ENCODE results near the gene CTNNBIP1.

The CTNNBIP1 gene

DNA sequence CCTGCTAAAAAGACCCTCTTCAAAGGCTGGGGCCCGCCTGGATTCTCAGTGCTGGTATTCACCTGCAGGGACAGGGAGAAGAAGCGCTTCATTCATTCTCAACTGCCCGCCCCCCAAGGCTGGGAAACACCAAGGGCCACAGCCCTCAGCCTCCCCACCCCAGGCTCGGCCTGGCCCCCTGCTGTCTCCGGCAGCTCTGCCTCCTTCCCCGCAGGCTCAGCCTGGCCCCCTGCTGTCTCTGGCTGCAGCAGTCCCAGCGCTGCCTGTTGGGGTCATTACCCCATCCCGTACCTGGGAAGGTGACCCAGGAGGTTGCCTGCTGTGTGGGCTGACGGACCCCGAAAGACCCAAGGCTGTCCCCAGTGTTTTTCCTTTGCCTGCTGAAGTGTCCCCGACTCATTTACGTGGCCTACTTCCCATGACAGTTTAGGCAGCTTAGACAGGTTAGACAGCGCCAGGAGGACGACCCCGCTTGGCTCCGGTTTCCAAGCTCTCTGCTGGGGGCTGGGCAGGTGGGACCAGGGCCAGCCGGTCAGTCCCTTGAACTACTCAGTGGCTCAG, 63.4 kb downstream of the CTNNBIP1 start:
- in situ Hi-C loops (cut with MboI; ENCODE audit: low pct_unique_long_range_greater_than_20kb, low sequenced_read_pairs, unreplicated experiment): no loop called here
- TF ChIP-seq, protein P1, sequence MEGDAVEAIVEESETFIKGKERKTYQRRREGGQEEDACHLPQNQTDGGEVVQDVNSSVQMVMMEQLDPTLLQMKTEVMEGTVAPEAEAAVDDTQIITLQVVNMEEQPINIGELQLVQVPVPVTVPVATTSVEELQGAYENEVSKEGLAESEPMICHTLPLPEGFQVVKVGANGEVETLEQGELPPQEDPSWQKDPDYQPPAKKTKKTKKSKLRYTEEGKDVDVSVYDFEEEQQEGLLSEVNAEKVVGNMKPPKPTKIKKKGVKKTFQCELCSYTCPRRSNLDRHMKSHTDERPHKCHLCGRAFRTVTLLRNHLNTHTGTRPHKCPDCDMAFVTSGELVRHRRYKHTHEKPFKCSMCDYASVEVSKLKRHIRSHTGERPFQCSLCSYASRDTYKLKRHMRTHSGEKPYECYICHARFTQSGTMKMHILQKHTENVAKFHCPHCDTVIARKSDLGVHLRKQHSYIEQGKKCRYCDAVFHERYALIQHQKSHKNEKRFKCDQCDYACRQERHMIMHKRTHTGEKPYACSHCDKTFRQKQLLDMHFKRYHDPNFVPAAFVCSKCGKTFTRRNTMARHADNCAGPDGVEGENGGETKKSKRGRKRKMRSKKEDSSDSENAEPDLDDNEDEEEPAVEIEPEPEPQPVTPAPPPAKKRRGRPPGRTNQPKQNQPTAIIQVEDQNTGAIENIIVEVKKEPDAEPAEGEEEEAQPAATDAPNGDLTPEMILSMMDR (IDR thresholded peaks at IDR 0.05; ENCODE audit: extremely low read depth, insufficient read depth, missing control alignments): no peak
- DNase-seq (ENCODE audit: low spot score): no peak

DNA sequence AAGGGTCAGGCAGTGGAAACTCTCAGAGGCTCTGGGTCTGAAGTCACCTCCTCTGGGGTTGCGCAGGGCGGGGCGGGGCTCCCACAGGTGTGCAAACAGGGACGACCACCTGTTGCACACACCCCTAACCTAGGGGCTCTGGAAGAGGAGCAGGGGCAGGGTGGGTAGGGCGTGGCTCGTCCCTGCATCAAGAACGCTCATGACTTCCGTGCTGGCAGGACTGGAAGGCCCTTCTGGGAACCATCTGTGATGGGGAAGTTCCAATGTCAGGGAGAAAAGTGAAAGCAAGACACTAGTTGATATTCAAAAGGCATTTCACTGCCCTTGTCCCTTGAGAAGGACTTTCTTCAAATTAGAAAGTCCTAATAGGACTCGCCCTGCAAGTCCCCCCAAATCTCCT, 64.2 kb downstream of the CTNNBIP1 start:
- TF ChIP-seq, protein P1 (IDR thresholded peaks at IDR 0.05; ENCODE audit: extremely low read depth, insufficient read depth, missing control alignments): no peak
- in situ Hi-C loops (cut with MboI; ENCODE audit: low pct_unique_long_range_greater_than_20kb, low sequenced_read_pairs, unreplicated experiment): no loop called here
- no peak for DNase-seq (ENCODE audit: low spot score)

DNA sequence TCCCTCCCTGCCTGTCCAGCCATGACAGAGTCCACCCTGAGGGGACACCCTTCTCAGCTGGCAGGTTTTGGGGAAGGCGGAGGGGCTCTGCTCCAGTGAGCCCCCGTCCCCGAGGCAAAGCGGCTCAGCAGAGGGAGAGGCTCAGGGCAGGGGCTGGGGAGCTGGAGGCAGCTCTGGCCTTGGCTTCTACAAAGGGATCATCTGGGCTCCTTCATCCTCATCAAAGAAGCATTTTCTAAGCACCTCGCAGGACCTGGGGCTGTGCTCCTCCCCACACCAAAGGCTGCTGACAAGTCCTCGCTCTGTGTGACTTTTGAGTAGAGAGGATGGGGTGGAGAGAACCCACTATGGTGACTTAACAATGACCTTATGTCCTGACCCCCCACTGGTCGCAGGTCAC, 65.3 kb downstream of the CTNNBIP1 start:
- DNase-seq (ENCODE audit: low spot score): no peak
- in situ Hi-C loops (cut with MboI; ENCODE audit: low pct_unique_long_range_greater_than_20kb, low sequenced_read_pairs, unreplicated experiment): no loop called here
- TF ChIP-seq, protein P1 (IDR thresholded peaks at IDR 0.05; ENCODE audit: extremely low read depth, insufficient read depth, missing control alignments): no peak

DNA sequence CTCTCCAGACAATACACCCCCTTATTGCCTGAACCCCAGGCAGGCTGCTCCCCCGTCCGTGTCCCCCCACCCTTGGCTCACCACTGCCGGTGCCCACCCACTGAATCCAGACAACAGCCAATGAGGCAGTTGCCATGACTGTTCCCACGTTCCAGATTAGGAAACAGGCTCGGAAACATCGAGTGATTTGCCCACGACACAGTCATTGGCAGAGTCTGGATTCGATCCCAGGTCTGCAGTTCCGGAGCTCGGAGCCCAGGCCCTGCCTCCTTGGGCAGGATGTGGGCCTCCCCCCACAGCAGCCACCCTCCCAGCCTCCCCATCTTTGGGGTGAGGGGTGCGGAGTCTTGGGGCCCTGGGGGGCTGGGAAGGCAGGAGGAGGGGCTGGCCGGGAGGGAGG, 66.0 kb downstream of the CTNNBIP1 start:
- DNase-seq (ENCODE audit: low spot score): no peak
- TF ChIP-seq, protein P1 (IDR thresholded peaks at IDR 0.05; ENCODE audit: extremely low read depth, insufficient read depth, missing control alignments): no peak
- in situ Hi-C loops (cut with MboI; ENCODE audit: low pct_unique_long_range_greater_than_20kb, low sequenced_read_pairs, unreplicated experiment): no loop called here

DNA sequence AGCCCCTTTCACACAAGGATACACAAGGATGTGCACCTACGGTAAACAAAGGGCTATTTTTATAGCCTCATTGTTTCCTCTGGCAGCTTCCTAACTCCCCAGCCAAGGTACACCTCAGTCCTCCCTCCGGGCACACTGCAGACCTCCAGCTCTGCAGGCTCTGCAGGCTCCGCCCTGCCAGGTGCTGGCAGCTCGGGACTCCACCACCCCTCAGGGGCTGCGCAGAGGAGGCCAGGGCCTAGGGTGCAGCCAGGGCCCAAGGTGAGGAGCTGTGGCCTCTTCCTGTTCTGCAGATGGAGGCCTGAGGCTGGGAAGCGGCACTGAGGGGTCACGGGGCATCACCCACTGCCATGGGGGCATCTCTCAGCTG, 66.5 kb downstream of the CTNNBIP1 start:
- DNase-seq (ENCODE audit: low spot score): no peak
- TF ChIP-seq, protein P1 (IDR thresholded peaks at IDR 0.05; ENCODE audit: extremely low read depth, insufficient read depth, missing control alignments): no peak
- in situ Hi-C loops (cut with MboI; ENCODE audit: low pct_unique_long_range_greater_than_20kb, low sequenced_read_pairs, unreplicated experiment): no loop called here

DNA sequence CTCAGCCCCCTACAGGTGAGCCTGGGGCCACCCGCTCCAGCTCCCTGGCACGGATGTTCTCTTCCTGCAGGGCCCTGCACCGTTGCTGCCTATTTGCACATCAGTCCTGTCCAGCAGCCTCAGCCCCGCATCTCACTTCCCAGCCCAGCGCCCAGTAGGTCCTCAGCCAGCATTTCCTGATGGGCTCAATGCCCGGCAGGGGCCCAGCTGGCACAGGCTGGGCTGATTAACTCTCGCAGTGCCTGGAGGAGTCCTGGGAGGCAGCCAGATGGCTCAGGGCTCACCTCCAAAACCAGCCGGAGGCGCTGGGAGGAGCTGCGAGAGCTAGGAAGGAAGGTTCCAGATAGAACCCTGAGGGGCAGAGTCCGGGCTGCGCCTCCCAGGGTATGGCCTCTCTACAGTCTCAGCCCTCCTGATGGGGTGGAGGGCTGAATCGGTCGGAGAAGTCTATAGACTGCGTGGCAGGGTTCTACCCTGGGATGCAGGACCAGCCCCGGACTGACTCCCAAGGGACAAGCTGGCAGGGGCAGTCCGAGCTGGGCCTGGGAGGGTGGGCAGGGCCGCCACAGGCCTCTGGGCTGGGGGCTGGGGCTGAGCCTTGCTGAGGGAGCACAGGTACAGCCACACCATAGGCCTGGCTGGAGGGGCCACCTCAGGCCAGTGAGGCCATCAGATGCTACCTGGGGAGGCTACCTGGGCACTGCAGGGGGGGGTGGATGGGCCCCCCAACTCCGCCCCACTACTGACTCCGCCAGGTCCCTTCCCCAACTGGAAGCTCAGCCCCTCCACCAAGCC, 67.1 kb downstream of the CTNNBIP1 start:
- no peak for DNase-seq (ENCODE audit: low spot score)
- in situ Hi-C loops (cut with MboI; ENCODE audit: low pct_unique_long_range_greater_than_20kb, low sequenced_read_pairs, unreplicated experiment): no loop called here
- TF ChIP-seq, protein P1 (IDR thresholded peaks at IDR 0.05; ENCODE audit: extremely low read depth, insufficient read depth, missing control alignments): no peak
